Astrocyte of the spinal cord (primary cell): Measurements from ENCODE around the gene ARHGAP15.

Experiments
- DNase-seq: peaks from one replicate; pipeline ENCODE4 v3.0.0; 2011; ENCODE audit warnings: low read depth, low spot score
- H3K4me3 ChIP-seq: 2 replicates; pipeline ENCODE4 v1.5.1; 2011; ENCODE audit warnings: low read depth, mild to moderate bottlenecking, low read length, moderate library complexity
- in situ Hi-C: cut with HindIII; loops from 2 replicates; pipeline ENCODE4 v1.10.0; 2017; ENCODE audit warnings: low sequenced_read_pairs
- TF ChIP-seq, protein P1 (sequence below): IDR thresholded peaks from 2 replicates; pipeline ENCODE4 v1.5.1; 2012; ENCODE audit warnings: low read depth, mild to moderate bottlenecking, low read length, inconsistent platforms

Gene ARHGAP15

DNA sequence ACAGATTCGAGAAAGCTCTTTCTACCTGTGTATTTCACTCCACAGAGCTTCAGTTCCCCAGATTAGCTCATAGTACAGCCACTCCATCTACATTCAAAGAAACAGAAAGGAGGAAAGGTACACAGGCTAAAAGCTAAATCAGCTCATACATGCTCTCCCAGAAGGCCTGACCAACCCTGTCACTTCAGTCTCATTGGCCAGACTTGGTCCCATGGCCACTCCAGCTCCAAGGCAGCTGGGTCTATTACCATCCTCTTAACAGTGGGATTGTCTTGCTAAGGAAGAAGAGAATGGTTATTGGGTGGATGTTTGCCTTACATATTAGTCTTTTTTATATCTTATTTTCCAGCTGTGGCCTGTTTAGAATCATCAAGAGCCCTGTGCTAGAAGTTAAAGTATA is 572.6 kb downstream of the ARHGAP15 start:
- TF ChIP-seq, protein P1, sequence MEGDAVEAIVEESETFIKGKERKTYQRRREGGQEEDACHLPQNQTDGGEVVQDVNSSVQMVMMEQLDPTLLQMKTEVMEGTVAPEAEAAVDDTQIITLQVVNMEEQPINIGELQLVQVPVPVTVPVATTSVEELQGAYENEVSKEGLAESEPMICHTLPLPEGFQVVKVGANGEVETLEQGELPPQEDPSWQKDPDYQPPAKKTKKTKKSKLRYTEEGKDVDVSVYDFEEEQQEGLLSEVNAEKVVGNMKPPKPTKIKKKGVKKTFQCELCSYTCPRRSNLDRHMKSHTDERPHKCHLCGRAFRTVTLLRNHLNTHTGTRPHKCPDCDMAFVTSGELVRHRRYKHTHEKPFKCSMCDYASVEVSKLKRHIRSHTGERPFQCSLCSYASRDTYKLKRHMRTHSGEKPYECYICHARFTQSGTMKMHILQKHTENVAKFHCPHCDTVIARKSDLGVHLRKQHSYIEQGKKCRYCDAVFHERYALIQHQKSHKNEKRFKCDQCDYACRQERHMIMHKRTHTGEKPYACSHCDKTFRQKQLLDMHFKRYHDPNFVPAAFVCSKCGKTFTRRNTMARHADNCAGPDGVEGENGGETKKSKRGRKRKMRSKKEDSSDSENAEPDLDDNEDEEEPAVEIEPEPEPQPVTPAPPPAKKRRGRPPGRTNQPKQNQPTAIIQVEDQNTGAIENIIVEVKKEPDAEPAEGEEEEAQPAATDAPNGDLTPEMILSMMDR, result no peak
- in situ Hi-C loops, result no loop called here
- H3K4me3 ChIP-seq, result no peak overlapping the region
- DNase-seq, result no peak

- in situ Hi-C loops, result no loop called here
- no peak overlapping the region for H3K4me3 ChIP-seq
- TF ChIP-seq, protein P1, result no peak
Measured at GRCh38 chr2:143702931-143703330, 573.7 kb downstream of the ARHGAP15 start.

GRCh38 chr2:143704451-143705106 is 575.4 kb downstream of the ARHGAP15 start:
- TF ChIP-seq, protein P1, result no peak
- in situ Hi-C loops, result no loop called here
- no peak for DNase-seq
- no peak overlapping the region for H3K4me3 ChIP-seq

More at GRCh38 chr2:143702931-143703330, 573.7 kb downstream of the ARHGAP15 start:
- no peak for DNase-seq

GRCh38 chr2:143705108-143705707 is 576.0 kb downstream of the ARHGAP15 start:
- DNase-seq, result peak; percentile 29
- H3K4me3 ChIP-seq, result no peak overlapping the region
- in situ Hi-C loops, result no loop called here
- TF ChIP-seq, protein P1, result no peak

- in situ Hi-C loops, result no loop called here
- no peak overlapping the region for H3K4me3 ChIP-seq
- TF ChIP-seq, protein P1, result no peak
- DNase-seq, result no peak
Measured at GRCh38 chr2:143706354-143706753, 577.1 kb downstream of the ARHGAP15 start.

- no peak overlapping the region for H3K4me3 ChIP-seq
- DNase-seq, result no peak
- in situ Hi-C loops, result no loop called here
Measured at GRCh38 chr2:143708682-143709081, 579.5 kb downstream of the ARHGAP15 start.

More at GRCh38 chr2:143708682-143709081, 579.5 kb downstream of the ARHGAP15 start:
- TF ChIP-seq, protein P1, result no peak
